ENCODE data around the gene INAFM1.
"Not testable (repeated sequence)": the region's sequence is repeated elsewhere in the genome, so short reads cannot be mapped to it uniquely, and the experiment has no call there.

INAFM1 gene

GRCh38 chr19:47240996-47241918, 33.4 kb upstream of the INAFM1 start:
- peak; percentile 77 for DNase-seq

GRCh38 chr19:47241919-47242577, 32.6 kb upstream of the INAFM1 start:
- DNase-seq: no peak

- no peak for DNase-seq
Observed at GRCh38 chr19:47243364-47243775, 31.3 kb upstream of the INAFM1 start.

- peak; percentile 97 for DNase-seq
Observed at GRCh38 chr19:47243776-47244547, 30.7 kb upstream of the INAFM1 start.

GRCh38 chr19:47247308-47247990, 27.2 kb upstream of the INAFM1 start:
- DNase-seq: peak; percentile 75

GRCh38 chr19:47253016-47253415, 21.7 kb upstream of the INAFM1 start:
- not testable (repeated sequence) for DNase-seq

- DNase-seq: peak; percentile 91
Observed at GRCh38 chr19:47253467-47253881, 21.2 kb upstream of the INAFM1 start.

- DNase-seq: no peak
Observed at GRCh38 chr19:47253970-47254369, 20.7 kb upstream of the INAFM1 start.

GRCh38 chr19:47255879-47256692, 18.6 kb upstream of the INAFM1 start, which contains the start of gene CCDC9:
CCDC9 (plus strand) TSS chr19:47256525; CDS start chr19:47258401, 1,876 bp downstream.
- peak; percentile 95 for DNase-seq

GRCh38 chr19:47256693-47257410, 17.8 kb upstream of the INAFM1 start:
- DNase-seq: peak; percentile 97

- DNase-seq: no peak
Observed at GRCh38 chr19:47257411-47258169, 17.1 kb upstream of the INAFM1 start.

- no peak for DNase-seq
Observed at GRCh38 chr19:47258434-47258833, 16.3 kb upstream of the INAFM1 start.

GRCh38 chr19:47258895-47259555, 15.7 kb upstream of the INAFM1 start:
- DNase-seq: no peak

GRCh38 chr19:47260476-47260875, 14.2 kb upstream of the INAFM1 start:
- DNase-seq: no peak

- DNase-seq: not testable (repeated sequence)
Observed at GRCh38 chr19:47261946-47262793, 12.5 kb upstream of the INAFM1 start.

- DNase-seq: no peak
Observed at GRCh38 chr19:47264629-47265028, 10.1 kb upstream of the INAFM1 start.

GRCh38 chr19:47266401-47266941, 8.2 kb upstream of the INAFM1 start:
- DNase-seq: no peak

- no peak for DNase-seq
Observed at GRCh38 chr19:47267350-47267759, 7.3 kb upstream of the INAFM1 start.
